Measurements from ENCODE around the gene NET1. TPM values are rescaled to one million over a fixed set of nuclear protein-coding genes. Genes with fewer than 3 reads are reported as not detected.

Gene NET1
- total RNA-seq, 6 experiments from 2014 or later, result 23.0 to 64.5 (median 38.5) TPM

DNA sequence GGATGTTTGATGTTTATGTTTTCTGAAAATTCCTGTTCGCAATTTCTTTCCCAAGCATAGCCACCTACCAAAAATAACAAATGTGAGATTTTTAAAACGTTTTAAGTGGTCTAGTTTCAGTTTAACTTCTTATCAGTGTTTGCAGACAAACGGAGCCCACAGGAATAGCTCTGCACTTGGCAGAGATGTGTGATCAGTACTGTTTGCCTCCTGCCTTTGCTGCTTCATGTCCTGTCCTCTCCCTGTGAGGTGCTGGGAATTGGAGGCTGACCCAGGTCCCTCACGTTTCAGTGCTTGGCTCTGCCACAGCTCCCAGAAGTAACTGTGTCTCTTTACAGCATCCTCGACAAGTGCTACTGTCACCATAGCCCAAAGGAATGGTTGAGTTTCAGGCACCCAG lies 46.4 kb upstream of the NET1 start:
- WGBS (ENCODE audit: insufficient coverage, low coverage, low lambda C conversion rate, missing lambda C conversion rate), result 6% methylated on average over 5 of the region's 5 CpGs
- TF ChIP-seq, protein P1, sequence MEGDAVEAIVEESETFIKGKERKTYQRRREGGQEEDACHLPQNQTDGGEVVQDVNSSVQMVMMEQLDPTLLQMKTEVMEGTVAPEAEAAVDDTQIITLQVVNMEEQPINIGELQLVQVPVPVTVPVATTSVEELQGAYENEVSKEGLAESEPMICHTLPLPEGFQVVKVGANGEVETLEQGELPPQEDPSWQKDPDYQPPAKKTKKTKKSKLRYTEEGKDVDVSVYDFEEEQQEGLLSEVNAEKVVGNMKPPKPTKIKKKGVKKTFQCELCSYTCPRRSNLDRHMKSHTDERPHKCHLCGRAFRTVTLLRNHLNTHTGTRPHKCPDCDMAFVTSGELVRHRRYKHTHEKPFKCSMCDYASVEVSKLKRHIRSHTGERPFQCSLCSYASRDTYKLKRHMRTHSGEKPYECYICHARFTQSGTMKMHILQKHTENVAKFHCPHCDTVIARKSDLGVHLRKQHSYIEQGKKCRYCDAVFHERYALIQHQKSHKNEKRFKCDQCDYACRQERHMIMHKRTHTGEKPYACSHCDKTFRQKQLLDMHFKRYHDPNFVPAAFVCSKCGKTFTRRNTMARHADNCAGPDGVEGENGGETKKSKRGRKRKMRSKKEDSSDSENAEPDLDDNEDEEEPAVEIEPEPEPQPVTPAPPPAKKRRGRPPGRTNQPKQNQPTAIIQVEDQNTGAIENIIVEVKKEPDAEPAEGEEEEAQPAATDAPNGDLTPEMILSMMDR (IDR thresholded peaks at IDR 0.05), result no peak
- TF ChIP-seq POLR2A (IDR thresholded peaks at IDR 0.05), result no peak
- Histone ChIP-seq H3K27ac (no peak overlapping the region), H3K4me3 (no peak overlapping the region), H3K9me3 (no peaks in the 10 kb centered on the region), H3K27me3 (no peaks in the 10 kb centered on the region), H3K36me3 (no peaks in the 10 kb centered on the region), H3K4me1 (no peaks in the 10 kb centered on the region)
- intact Hi-C loops (cut with DNase I), result no loop called here
- no peak for DNase-seq
- ATAC-seq, result peak in 3 of 4 donors; percentile 27 to 37 (median 36)

DNA sequence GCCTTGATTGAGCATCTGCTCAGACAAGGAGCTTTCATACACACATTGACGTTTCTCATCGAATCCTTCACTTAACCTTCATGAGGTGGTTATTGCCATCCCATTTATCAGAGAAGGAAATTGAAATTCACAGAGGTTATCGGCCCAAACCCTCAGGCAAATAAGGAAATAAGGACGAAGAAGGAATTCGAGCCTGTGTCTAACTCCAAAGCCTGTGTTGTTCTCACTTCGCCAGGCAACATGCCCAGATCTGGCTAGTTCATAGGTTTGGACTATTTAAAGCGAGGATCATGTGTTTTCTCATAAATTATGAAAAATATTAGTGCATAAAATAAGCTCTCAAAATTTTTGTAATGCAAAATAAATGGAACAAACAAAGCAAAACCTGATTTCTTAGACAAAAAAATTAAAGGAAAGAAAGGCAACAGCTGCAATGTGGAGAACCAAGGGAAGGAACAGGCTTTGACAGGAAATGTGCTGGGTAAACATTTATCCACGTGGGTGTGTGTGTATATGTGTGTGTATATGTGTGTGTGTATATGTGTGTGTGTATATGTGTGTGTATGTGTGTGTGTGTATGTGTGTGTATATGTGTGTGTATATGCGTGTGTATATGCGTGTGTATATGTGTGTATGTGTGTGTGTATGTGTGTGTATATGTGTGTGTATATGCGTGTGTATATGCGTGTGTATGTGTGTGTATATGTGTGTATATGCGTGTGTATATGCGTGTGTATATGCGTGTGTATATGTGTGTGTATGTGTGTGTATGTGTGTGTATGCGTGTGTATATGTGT lies 42.8 kb upstream of the NET1 start:
- no peaks in the 10 kb centered on the region for H3K4me1 ChIP-seq
- H3K36me3 ChIP-seq, result no peaks in the 10 kb centered on the region
- H3K27ac ChIP-seq, result no peak overlapping the region
- TF ChIP-seq POLR2A (IDR thresholded peaks at IDR 0.05), result no peak
- TF ChIP-seq, protein P1 (IDR thresholded peaks at IDR 0.05), result no peak
- ATAC-seq, result no peak
- intact Hi-C loops (cut with DNase I), result no loop called here
- H3K4me3 ChIP-seq, result no peak overlapping the region
- no peaks in the 10 kb centered on the region for H3K27me3 ChIP-seq
- H3K9me3 ChIP-seq, result no peaks in the 10 kb centered on the region
- WGBS (ENCODE audit: insufficient coverage, low coverage, low lambda C conversion rate, missing lambda C conversion rate), result 81% methylated on average over 16 of the region's 16 CpGs
- no peak for DNase-seq

GRCh38 chr10:5370493-5371352 lies 41.6 kb upstream of the NET1 start:
- H3K27me3 ChIP-seq, result no peaks in the 10 kb centered on the region
- ATAC-seq (no peak), DNase-seq (no peak)
- no peaks in the 10 kb centered on the region for H3K36me3 ChIP-seq
- H3K9me3 ChIP-seq, result no peaks in the 10 kb centered on the region
- H3K4me1 ChIP-seq, result no peaks in the 10 kb centered on the region
- WGBS (ENCODE audit: insufficient coverage, low coverage, low lambda C conversion rate, missing lambda C conversion rate), result 88% methylated on average over 28 of the region's 28 CpGs
- no peak overlapping the region for H3K4me3 ChIP-seq
- intact Hi-C loops (cut with DNase I), result no loop called here
- no peak overlapping the region for H3K27ac ChIP-seq
- TF ChIP-seq, protein P1 (IDR thresholded peaks at IDR 0.05), result no peak
- no peak for TF ChIP-seq POLR2A (IDR thresholded peaks at IDR 0.05)

DNA sequence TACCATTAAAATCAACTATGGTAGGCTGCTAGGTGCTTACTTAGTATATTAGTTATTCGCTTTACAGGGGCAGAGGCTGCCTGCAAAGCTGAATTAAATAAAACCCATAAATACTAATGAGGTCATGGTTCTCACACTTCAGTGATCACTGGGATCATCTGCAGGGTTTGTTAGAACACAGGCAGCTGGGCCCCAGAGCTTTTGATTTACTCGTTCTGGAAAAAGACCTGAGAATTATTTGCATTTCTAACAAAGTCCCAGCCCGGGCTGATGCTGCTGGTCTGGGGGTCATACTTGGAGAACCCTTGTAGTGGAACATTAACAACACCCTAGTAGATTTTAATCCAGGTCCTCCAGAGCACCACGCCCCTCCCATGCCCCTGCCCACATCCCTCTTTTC lies 39.0 kb upstream of the NET1 start:
- DNase-seq (no peak), ATAC-seq (no peak)
- no peaks in the 10 kb centered on the region for H3K4me1 ChIP-seq
- no peaks in the 10 kb centered on the region for H3K36me3 ChIP-seq
- no peaks in the 10 kb centered on the region for H3K9me3 ChIP-seq
- H3K27me3 ChIP-seq, result no peaks in the 10 kb centered on the region
- no peak overlapping the region for H3K27ac ChIP-seq
- intact Hi-C loops (cut with DNase I), result no loop called here
- TF ChIP-seq POLR2A (IDR thresholded peaks at IDR 0.05), result no peak
- TF ChIP-seq, protein P1 (IDR thresholded peaks at IDR 0.05), result no peak
- WGBS (ENCODE audit: insufficient coverage, low coverage, low lambda C conversion rate, missing lambda C conversion rate), result 40% methylated on average over 1 of the region's 4 CpGs
- H3K4me3 ChIP-seq, result no peak overlapping the region
